SKM-1 (cell line): ENCODE measurements around the gene CAMK1D.

Experiments used
- DNase-seq: peaks from one replicate; lab custom pipeline; 2025; ENCODE audit not compliant: unreplicated experiment; lab: John Stamatoyannopoulos, UW

The CAMK1D gene

GRCh38 chr10:12510984-12511383, 161.6 kb downstream of the CAMK1D start:
- no peak for DNase-seq

GRCh38 chr10:12511651-12512050, 162.3 kb downstream of the CAMK1D start:
- no peak for DNase-seq

GRCh38 chr10:12512332-12513002, 163.1 kb downstream of the CAMK1D start:
- no peak for DNase-seq

- no peak for DNase-seq
These were observed 163.6 kb downstream of the CAMK1D start for GRCh38 chr10:12513003-12513365.

- DNase-seq, result no peak
These were observed 164.7 kb downstream of the CAMK1D start for GRCh38 chr10:12513775-12514673.

- no peak for DNase-seq
These were observed 168.7 kb downstream of the CAMK1D start for GRCh38 chr10:12518024-12518423.

GRCh38 chr10:12521423-12521822, 172.1 kb downstream of the CAMK1D start:
- DNase-seq, result no peak

GRCh38 chr10:12526311-12526710, 177.0 kb downstream of the CAMK1D start:
- DNase-seq, result no peak

- no peak for DNase-seq
These were observed 180.6 kb downstream of the CAMK1D start for GRCh38 chr10:12529976-12530375.

GRCh38 chr10:12531305-12532220, 182.2 kb downstream of the CAMK1D start:
- no peak for DNase-seq

GRCh38 chr10:12533151-12533550, 183.8 kb downstream of the CAMK1D start:
- no peak for DNase-seq

- no peak for DNase-seq
These were observed 184.4 kb downstream of the CAMK1D start for GRCh38 chr10:12533723-12534122.

- no peak for DNase-seq
These were observed 185.5 kb downstream of the CAMK1D start for GRCh38 chr10:12534824-12535223.

- DNase-seq, result no peak
These were observed 186.3 kb downstream of the CAMK1D start for GRCh38 chr10:12535656-12536055.

- no peak for DNase-seq
These were observed 189.2 kb downstream of the CAMK1D start for GRCh38 chr10:12538491-12538995.

GRCh38 chr10:12539350-12540164, 190.2 kb downstream of the CAMK1D start:
- no peak for DNase-seq

GRCh38 chr10:12540341-12540781, 191.0 kb downstream of the CAMK1D start:
- DNase-seq, result no peak

GRCh38 chr10:12541446-12542067, 192.2 kb downstream of the CAMK1D start:
- DNase-seq, result no peak

- no peak for DNase-seq
These were observed 192.9 kb downstream of the CAMK1D start for GRCh38 chr10:12542133-12542670.
